Transverse colon (tissue), 4 donors: ENCODE measurements around the gene CASP2. TPM values are rescaled to one million over a fixed set of nuclear protein-coding genes. Genes with fewer than 3 reads are reported as not detected.

Experiments
- DNase-seq: peaks from one replicate; pipeline ENCODE4 v3.0.0-alpha.2; 2019
- H3K27ac ChIP-seq, 4 donors: fragments of 200-600 bp; sonication (generic); 2 replicates each; pipeline ENCODE4 v1.5.1; 2016 to 2018; ENCODE audit warnings: inconsistent platforms in 4 of 4
- H3K27me3 ChIP-seq: fragments of 200-600 bp; sonication (generic); 2 replicates; pipeline ENCODE4 v1.5.1; 2017; ENCODE audit warnings: inconsistent platforms
- H3K36me3 ChIP-seq, 4 donors: fragments of 200-600 bp; sonication (generic); 2 replicates each; pipeline ENCODE4 v1.5.1; 2017 to 2019; ENCODE audit warnings: inconsistent platforms in 4 of 4
- H3K4me1 ChIP-seq, 4 donors: fragments of 200-600 bp; sonication (generic); 2 replicates each; pipeline ENCODE4 v1.5.1; 2017 to 2020; ENCODE audit warnings: inconsistent platforms in 4 of 4
- H3K4me3 ChIP-seq, 4 donors: fragments of 200-600 bp; sonication (generic); 1 replicate in 1 of 4; 2 replicates in 3 of 4; pipeline versions ENCODE4 v1.5.1 to v1.6.1; 2017 to 2019; ENCODE audit warnings: inconsistent platforms in 4 of 4
- H3K9me3 ChIP-seq, 2 donors: fragments of 200-600 bp; sonication (generic); 2 replicates each; pipeline ENCODE4 v1.5.1; 2017 to 2019; ENCODE audit warnings: inconsistent platforms in 2 of 2
- EP300 ChIP-seq: sonication (generic); formaldehyde crosslinking; IDR thresholded peaks from one replicate; pipeline ENCODE4 v1.6.1; 2017; ENCODE audit warnings: antibody characterized with exemption, low read depth
- POLR2A ChIP-seq: fragments of 450-650 bp; IDR thresholded peaks from one replicate; pipeline ENCODE4 v1.6.1; 2016; ENCODE audit warnings: antibody characterized with exemption, mild to moderate bottlenecking, moderate library complexity
- POLR2AphosphoS5 ChIP-seq, 3 donors: sonication (generic); formaldehyde crosslinking; IDR thresholded peaks; one replicate each; pipeline ENCODE4 v1.6.1; 2016; ENCODE audit warnings: antibody characterized with exemption in 3 of 3
- WGBS, 2 donors: methylation state at CpG; one replicate each; pipeline ENCODE4 v1.1.5; 2018; ENCODE audit warnings: low coverage in 1 of 2; 5-methylcytosine and 5-hydroxymethylcytosine counted together
- in situ Hi-C, 4 donors: fragments of 200-750 bp; cut with MboI; loops; one replicate each; pipeline versions ENCODE4 v1.15.0 to v1.15.1; 2017; ENCODE audit warnings: low sequenced_read_pairs in 3 of 4, low pct_ligation_motif_present in 1 of 4, low pct_unique_long_range_greater_than_20kb in 1 of 4
- intact Hi-C: fragments of 100-400 bp; cut with DNase I; formaldehyde crosslinking; loops from one replicate; pipeline ENCODE4 v1.15.1; 2023; ENCODE audit warnings: low total_unique reads
- total RNA-seq, 4 donors: library from RNA; depleted of rRNA; stranded (reverse); fragments of >200 nt; gene quantifications; one replicate each; pipeline ENCODE4 v1.1.0, GENCODE V29; 2016
- TF ChIP-seq, protein P1 (sequence below), 5 experiments: fragments of 200-600 bp in 3 of 5; fragments of 450-650 bp in 2 of 5; sonication (generic) in 3 of 5; IDR thresholded peaks; 1 replicate in 2 of 5; 2 replicates in 3 of 5; pipeline ENCODE4 v1.5.1; 2016 to 2017; ENCODE audit warnings: antibody characterized with exemption in 5 of 5, inconsistent platforms in 3 of 5, mild to moderate bottlenecking in 2 of 5, moderate library complexity in 1 of 5

CASP2 gene
- total RNA-seq, 4 donors from 2014 or later = 13.5 to 38.9 (median 17.6) TPM

DNA sequence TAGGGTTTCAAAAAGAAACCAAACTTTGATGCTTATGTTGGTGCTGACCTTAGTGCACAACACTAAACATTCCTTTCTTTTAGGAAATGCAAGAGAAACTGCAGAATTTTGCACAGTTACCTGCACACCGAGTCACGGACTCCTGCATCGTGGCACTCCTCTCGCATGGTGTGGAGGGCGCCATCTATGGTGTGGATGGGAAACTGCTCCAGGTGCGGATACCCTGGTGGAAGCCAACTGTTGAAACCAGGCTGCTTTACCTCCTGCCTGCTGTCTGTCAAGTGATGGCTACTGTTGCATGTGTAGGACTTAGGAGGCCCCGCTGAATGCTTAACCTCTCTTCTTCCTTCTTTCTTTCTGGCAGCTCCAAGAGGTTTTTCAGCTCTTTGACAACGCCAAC lies 11.7 kb downstream of the CASP2 start:
- H3K27ac ChIP-seq = no peak overlapping the region

DNA sequence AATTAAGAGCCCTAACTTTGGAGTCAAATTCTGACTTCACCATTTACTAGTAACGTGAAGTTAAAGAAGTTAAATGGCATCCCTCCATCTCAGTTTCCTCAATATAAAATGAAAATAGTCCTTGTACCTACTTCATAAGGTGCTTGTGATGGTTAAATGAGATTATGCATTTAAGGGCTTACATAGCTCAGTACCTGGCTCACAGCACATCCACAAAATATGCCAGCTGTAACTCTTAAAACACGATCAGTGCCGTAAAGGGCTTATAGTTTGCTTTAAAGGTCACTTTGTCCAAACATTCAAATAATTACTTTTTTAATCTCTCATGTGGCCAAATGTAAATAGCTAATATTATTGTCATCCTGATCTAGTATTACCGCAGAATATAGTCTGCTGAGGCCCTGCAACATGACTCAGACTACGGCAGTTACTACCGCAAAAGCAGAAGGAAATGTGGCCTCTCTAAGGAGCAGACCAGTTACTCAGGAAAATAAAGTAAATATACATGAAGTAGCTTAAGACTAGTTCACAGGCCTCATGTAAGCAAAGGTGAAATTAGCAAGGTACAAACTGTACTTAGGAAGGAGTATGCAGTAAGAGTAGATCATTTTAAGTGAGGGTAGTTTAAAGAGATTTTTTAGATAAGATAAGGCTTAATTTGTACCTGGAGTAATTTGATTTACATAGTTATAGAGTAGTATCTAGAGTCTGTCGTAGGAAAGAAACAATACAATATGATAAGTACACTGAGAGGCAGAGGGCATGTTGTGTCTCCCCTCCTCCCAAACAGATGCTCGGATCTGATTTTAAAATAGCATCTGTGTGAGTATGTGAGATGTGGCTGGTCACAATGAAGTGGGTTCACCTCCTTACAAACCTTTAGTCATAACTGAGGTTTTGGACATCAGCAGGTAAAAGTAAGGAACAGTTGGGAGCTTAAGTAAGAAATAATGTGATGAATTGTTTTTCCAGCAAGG lies 13.1 kb downstream of the CASP2 start:
- intact Hi-C loops = no loop called here
- H3K27ac ChIP-seq = peak overlapping the region in 3 of 4 donors; percentile 1 to 45 (median 14)
- H3K4me1 ChIP-seq = peaks cover 0 to 25% (median 5%) of the 10 kb centered on the region in 4 donors
- 52 to 54% methylated on average over 8 of the region's 8 CpGs for WGBS, 2 donors
- no peak overlapping the region for H3K4me3 ChIP-seq
- peaks cover 0 to 77% (median 26%) of the 10 kb centered on the region in 4 donors for H3K36me3 ChIP-seq
- no peaks in the 10 kb centered on the region for H3K27me3 ChIP-seq
- TF ChIP-seq POLR2AphosphoS5 (IDR thresholded peaks at IDR 0.05) (no peak), EP300 (no peak), POLR2A (no peak)
- TF ChIP-seq, protein P1, sequence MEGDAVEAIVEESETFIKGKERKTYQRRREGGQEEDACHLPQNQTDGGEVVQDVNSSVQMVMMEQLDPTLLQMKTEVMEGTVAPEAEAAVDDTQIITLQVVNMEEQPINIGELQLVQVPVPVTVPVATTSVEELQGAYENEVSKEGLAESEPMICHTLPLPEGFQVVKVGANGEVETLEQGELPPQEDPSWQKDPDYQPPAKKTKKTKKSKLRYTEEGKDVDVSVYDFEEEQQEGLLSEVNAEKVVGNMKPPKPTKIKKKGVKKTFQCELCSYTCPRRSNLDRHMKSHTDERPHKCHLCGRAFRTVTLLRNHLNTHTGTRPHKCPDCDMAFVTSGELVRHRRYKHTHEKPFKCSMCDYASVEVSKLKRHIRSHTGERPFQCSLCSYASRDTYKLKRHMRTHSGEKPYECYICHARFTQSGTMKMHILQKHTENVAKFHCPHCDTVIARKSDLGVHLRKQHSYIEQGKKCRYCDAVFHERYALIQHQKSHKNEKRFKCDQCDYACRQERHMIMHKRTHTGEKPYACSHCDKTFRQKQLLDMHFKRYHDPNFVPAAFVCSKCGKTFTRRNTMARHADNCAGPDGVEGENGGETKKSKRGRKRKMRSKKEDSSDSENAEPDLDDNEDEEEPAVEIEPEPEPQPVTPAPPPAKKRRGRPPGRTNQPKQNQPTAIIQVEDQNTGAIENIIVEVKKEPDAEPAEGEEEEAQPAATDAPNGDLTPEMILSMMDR (IDR thresholded peaks at IDR 0.05) = no peak
- in situ Hi-C loops = loop anchor here in 3 of 4 donors (5.0 to 10.0 kb wide), 2 partner anchors 56 to 59 kb away; no protein-coding TSS in a partner anchor
- H3K9me3 ChIP-seq = no peaks in the 10 kb centered on the region
- no peak for DNase-seq

More for the DNA sequence above, 11.7 kb downstream of the CASP2 start:
- WGBS, 2 donors = 41 to 60% methylated on average over 3 to 8 of the region's 8 CpGs
- no peak for TF ChIP-seq EP300
- TF ChIP-seq, protein P1 (IDR thresholded peaks at IDR 0.05) = peak; percentile 51 to 68 (median 59)
- Histone ChIP-seq H3K27me3 (no peaks in the 10 kb centered on the region), H3K36me3 (peaks cover 0 to 84% (median 29%) of the 10 kb centered on the region in 4 donors), H3K9me3 (no peaks in the 10 kb centered on the region), H3K4me3 (no peak overlapping the region), H3K4me1 (peaks cover 0 to 33% (median 4%) of the 10 kb centered on the region in 4 donors)
- in situ Hi-C loops (loop anchor here in 3 of 4 donors (5.0 to 10.0 kb wide), 2 partner anchors 55 to 58 kb away; no protein-coding TSS in a partner anchor), intact Hi-C loops (no loop called here)
- DNase-seq = peak; percentile 65

DNA sequence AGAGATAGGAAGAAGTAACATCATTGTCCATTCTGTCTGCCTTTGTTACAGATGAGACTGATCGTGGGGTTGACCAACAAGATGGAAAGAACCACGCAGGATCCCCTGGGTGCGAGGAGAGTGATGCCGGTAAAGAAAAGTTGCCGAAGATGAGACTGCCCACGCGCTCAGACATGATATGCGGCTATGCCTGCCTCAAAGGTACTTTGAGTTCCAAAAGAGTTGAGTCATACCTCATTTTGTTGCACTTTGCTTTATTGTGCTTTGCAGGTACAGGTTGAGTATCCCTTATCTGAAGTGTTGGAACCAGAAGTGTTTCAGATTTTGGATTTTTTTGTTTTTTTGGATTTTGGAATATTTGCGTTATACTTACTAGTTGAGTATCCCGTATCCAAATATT lies 15.6 kb downstream of the CASP2 start:
- DNase-seq = no peak
- H3K9me3 ChIP-seq = no peaks in the 10 kb centered on the region
- no peaks in the 10 kb centered on the region for H3K27me3 ChIP-seq
- H3K4me3 ChIP-seq = no peak overlapping the region
- no peak overlapping the region for H3K27ac ChIP-seq
- 93 to 100% methylated on average over 2 to 10 of the region's 10 CpGs for WGBS, 2 donors
- TF ChIP-seq POLR2AphosphoS5 (IDR thresholded peaks at IDR 0.05) (no peak), EP300 (no peak), POLR2A (no peak)
- TF ChIP-seq, protein P1 (IDR thresholded peaks at IDR 0.05) = no peak
- intact Hi-C loops (no loop called here), in situ Hi-C loops (loop anchor here in 3 of 4 donors (5.0 to 10.0 kb wide), 2 partner anchors 59 to 61 kb away; no protein-coding TSS in a partner anchor)
- H3K4me1 ChIP-seq = peaks cover 0 to 20% (median 5%) of the 10 kb centered on the region in 4 donors
- H3K36me3 ChIP-seq = peaks cover 0 to 75% (median 27%) of the 10 kb centered on the region in 4 donors

DNA sequence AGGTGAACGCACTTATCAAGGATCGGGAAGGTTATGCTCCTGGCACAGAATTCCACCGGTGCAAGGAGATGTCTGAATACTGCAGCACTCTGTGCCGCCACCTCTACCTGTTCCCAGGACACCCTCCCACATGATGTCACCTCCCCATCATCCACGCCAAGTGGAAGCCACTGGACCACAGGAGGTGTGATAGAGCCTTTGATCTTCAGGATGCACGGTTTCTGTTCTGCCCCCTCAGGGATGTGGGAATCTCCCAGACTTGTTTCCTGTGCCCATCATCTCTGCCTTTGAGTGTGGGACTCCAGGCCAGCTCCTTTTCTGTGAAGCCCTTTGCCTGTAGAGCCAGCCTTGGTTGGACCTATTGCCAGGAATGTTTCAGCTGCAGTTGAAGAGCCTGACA lies 16.8 kb downstream of the CASP2 start:
- Histone ChIP-seq H3K27me3 (no peaks in the 10 kb centered on the region), H3K36me3 (peaks cover 0 to 64% (median 25%) of the 10 kb centered on the region in 4 donors), H3K27ac (no peak overlapping the region), H3K4me1 (peaks cover 0 to 15% (median 5%) of the 10 kb centered on the region in 4 donors), H3K4me3 (no peak overlapping the region), H3K9me3 (no peaks in the 10 kb centered on the region)
- WGBS, 2 donors = 80 to 100% methylated on average over 1 to 5 of the region's 6 CpGs
- DNase-seq = no peak
- intact Hi-C loops (loop anchor here (5.0 kb wide), 1 partner anchor 63 kb away; no protein-coding TSS in a partner anchor), in situ Hi-C loops (loop anchor here in 3 of 4 donors (5.0 to 10.0 kb wide), 2 partner anchors 60 to 63 kb away; no protein-coding TSS in a partner anchor)
- TF ChIP-seq EP300 (no peak), POLR2A (no peak), POLR2AphosphoS5 (IDR thresholded peaks at IDR 0.05) (no peak)
- TF ChIP-seq, protein P1 (IDR thresholded peaks at IDR 0.05) = no peak
